ENCODE measurements around the gene CSRP1. TPM values are rescaled to one million over a fixed set of nuclear protein-coding genes. Genes with fewer than 3 reads are reported as not detected.
"Not testable (repeated sequence)": the region's sequence is repeated elsewhere in the genome, so short reads cannot be mapped to it uniquely, and the experiment has no call there.

Gene CSRP1
- total RNA-seq, 2 donors from 2014 or later = 186 to 376 TPM

DNA sequence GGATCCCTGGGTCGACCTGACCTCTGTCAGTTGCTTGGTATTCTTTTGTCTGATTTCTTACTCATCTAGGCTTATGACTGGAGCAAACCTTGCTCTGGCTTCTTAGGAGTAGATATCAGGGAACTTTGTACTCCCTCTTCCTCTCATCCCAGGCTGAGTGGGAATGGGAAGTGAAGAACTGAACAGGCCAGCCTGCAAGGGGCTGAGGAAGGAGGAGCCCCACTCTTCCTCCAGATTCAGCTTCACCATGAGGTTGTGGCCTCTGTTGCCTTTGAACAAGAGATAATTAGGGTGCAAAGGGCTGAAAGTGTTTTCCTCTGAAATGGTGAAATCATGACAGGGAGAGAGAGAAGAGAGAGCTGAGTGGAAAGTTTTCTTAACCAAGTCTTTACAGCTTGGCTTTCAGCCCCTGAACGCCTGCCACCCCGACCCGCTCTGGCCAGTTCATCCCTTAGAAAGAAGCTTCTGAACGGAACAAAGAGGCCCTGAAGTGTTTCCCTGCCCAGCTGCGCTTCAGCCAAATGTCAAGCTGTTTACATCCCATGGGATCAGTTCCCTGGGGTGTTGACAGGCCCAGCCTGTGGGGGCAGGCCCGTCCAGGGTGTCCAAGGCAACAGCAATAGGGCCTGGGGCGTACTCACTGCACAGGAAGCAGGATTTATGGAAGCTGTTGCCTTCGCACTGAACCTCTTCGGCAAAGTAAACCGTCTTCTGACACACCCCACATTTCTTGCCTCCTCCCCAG lies 11.2 kb downstream of the CSRP1 start:
- peaks cover 6% of the 10 kb centered on the region for H3K36me3 ChIP-seq
- intact Hi-C loops (cut with DNase I) = no loop called here
- no peak overlapping the region for H3K4me3 ChIP-seq
- peak; percentile 52 for DNase-seq
- H3K27ac ChIP-seq = peak overlapping the region; percentile 75
- no peaks in the 10 kb centered on the region for H3K4me1 ChIP-seq
- no peak for TF ChIP-seq CTCF (IDR thresholded peaks at IDR 0.05)
- H3K9ac ChIP-seq (ENCODE audit: low read depth in 2 of 2, low read length in 2 of 2) = peak overlapping the region; percentile 36 to 53
- no peaks in the 10 kb centered on the region for H3K9me3 ChIP-seq
- no peaks in the 10 kb centered on the region for H3K27me3 ChIP-seq

DNA sequence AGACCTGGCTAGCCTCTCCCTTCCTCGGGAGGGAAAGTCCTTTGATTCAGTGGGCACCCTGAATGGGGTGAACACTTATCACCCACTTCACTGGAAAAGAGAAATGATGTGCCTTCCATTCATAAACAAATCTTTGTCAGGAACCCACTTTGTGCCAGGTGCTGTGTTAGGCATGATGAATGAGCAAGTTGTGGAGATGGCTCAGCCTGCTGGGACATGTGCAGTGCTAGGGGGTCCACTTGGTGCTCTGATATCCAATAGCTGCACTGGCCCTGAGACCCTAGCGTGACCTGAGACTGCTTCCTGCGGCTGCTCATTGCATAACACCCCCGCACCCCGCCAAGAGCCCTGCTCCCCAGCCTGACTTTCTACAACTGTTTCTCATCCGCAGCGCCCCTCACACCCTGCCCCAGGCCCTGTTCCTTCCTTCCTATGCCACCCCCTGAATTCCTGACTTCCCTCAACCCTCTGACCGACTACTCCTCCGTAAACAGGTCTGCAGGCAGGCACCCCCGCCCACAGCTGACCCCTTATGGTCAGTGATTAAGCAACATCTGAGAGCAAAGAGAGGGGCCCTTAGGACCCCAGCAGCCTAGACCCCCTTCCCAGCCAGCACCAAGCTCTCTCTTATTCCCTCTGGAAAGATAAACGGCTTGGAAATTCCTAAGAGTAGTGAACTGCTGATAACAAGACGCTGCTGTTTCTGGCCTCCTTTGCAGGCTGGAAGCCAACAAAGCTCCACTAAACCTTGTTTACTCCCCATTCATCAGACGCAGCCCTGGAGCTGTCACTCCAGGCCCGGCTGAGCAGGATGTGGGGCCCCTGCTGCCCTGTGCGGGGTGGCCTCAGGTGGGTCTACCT lies 12.9 kb downstream of the CSRP1 start:
- TF ChIP-seq CTCF (IDR thresholded peaks at IDR 0.05) = no peak
- peak overlapping the region; percentile 11 for H3K27ac ChIP-seq
- H3K4me1 ChIP-seq = no peaks in the 10 kb centered on the region
- H3K27me3 ChIP-seq = no peaks in the 10 kb centered on the region
- H3K9ac ChIP-seq (ENCODE audit: low read depth in 2 of 2, low read length in 2 of 2) = peak overlapping the region in 1 of 2 donors; percentile 8
- peaks cover 6% of the 10 kb centered on the region for H3K36me3 ChIP-seq
- H3K9me3 ChIP-seq = no peaks in the 10 kb centered on the region
- intact Hi-C loops (cut with DNase I) = no loop called here
- H3K4me3 ChIP-seq = no peak overlapping the region
- no peak for DNase-seq

DNA sequence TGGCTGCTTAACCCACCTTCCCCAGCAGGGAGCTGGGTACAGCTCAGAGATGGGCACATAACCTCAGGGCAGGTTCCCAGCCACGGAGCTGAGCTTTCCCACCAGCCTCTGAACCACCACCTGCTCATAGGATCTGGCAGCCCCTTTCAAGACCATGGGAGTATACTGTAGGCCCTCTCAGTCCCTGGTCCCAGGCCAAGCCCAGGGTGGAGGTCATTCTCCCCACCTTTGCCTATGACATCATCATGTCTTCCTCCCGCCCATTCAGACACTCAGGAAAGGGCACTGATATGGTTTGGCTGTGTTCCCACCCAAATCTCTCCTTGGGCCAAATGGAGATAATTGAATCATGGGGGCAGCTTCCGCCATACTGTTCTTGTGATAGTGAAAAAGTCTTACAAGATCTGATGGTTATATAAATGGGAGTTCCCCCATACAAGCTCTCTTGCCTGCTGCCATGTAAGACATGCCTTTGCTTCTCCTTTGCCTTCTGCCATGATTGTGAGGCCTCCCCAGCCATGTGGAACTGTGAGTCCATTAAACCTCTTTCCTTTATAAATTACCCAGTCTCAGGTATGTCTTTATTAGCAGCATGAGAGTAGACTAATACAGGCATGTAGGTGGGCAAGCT lies 13.8 kb downstream of the CSRP1 start:
- H3K9ac ChIP-seq (ENCODE audit: low read depth in 2 of 2, low read length in 2 of 2); H3K4me3 ChIP-seq; H3K4me1 ChIP-seq; H3K36me3 ChIP-seq; intact Hi-C loops (cut with DNase I); DNase-seq; H3K9me3 ChIP-seq; H3K27ac ChIP-seq; H3K27me3 ChIP-seq: not testable (repeated sequence)

GRCh38 chr1:201491896-201492511 lies 14.9 kb downstream of the CSRP1 start:
- Histone ChIP-seq H3K9ac (ENCODE audit: low read depth in 2 of 2, low read length in 2 of 2) (no peak overlapping the region), H3K4me1 (no peaks in the 10 kb centered on the region), H3K27me3 (no peaks in the 10 kb centered on the region), H3K27ac (peak overlapping the region; percentile 25), H3K9me3 (no peaks in the 10 kb centered on the region), H3K36me3 (peaks cover 10% of the 10 kb centered on the region), H3K4me3 (no peak overlapping the region)
- no peak for DNase-seq
- intact Hi-C loops (cut with DNase I) = no loop called here
- TF ChIP-seq CTCF (IDR thresholded peaks at IDR 0.05) = no peak

DNA sequence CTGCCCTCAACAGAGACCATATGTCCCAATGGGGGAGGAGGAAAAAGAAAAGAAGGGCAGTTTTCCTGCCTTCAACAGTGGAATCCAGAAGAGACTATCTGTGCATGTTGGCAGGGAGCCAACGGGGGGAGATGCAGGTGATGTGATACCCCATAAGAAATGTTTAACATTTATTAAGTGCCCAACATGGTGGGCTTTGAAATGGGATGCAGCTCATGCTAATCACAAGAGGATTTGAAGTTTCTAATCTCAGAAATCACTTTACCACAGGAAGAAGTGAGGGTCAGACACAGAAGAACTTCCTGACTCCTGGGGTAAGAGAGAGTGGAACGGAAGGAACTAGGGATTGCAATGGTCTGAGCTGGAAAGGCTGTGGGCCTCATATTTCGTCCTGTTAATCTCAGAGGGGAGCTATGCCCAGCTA lies 16.2 kb downstream of the CSRP1 start:
- TF ChIP-seq CTCF (IDR thresholded peaks at IDR 0.05) = no peak
- no peak for DNase-seq
- Histone ChIP-seq H3K9me3 (no peaks in the 10 kb centered on the region), H3K36me3 (peaks cover 10% of the 10 kb centered on the region), H3K4me3 (no peak overlapping the region), H3K27ac (no peak overlapping the region), H3K27me3 (no peaks in the 10 kb centered on the region), H3K9ac (ENCODE audit: low read depth in 2 of 2, low read length in 2 of 2) (no peak overlapping the region), H3K4me1 (no peaks in the 10 kb centered on the region)
- intact Hi-C loops (cut with DNase I) = no loop called here
